ENCODE data around the gene CTDSPL2. TPM values are rescaled to one million over a fixed set of nuclear protein-coding genes. Genes with fewer than 3 reads are reported as not detected.

CTDSPL2 gene
- polyA plus RNA-seq, 1 donor from 2014 or later: 78.1 TPM

GRCh38 chr15:44458429-44458828 is 31.0 kb downstream of the CTDSPL2 start:
- no peak overlapping the region for H3K9ac ChIP-seq (ENCODE audit: low read length)
- TF ChIP-seq RAD21 (conservative IDR thresholded peaks at IDR 0.05) (no peak), TAF1 (IDR thresholded peaks at IDR 0.05; ENCODE audit: low read depth) (no peak), MXI1 (conservative IDR thresholded peaks at IDR 0.05; ENCODE audit: poor library complexity, severe bottlenecking) (no peak), EP300 (conservative IDR thresholded peaks at IDR 0.05; ENCODE audit: poor library complexity, severe bottlenecking) (no peak), CTCF (IDR thresholded peaks at IDR 0.05; ENCODE audit: poor library complexity, severe bottlenecking) (no peak), SMC3 (conservative IDR thresholded peaks at IDR 0.05; ENCODE audit: poor library complexity) (no peak), POLR2AphosphoS5 (IDR thresholded peaks at IDR 0.05) (no peak), EZH2 (IDR thresholded peaks at IDR 0.05; ENCODE audit: borderline replicate concordance, insufficient read depth, low read length, poor library complexity, severe bottlenecking) (no peak)
- TF ChIP-seq, protein P1, sequence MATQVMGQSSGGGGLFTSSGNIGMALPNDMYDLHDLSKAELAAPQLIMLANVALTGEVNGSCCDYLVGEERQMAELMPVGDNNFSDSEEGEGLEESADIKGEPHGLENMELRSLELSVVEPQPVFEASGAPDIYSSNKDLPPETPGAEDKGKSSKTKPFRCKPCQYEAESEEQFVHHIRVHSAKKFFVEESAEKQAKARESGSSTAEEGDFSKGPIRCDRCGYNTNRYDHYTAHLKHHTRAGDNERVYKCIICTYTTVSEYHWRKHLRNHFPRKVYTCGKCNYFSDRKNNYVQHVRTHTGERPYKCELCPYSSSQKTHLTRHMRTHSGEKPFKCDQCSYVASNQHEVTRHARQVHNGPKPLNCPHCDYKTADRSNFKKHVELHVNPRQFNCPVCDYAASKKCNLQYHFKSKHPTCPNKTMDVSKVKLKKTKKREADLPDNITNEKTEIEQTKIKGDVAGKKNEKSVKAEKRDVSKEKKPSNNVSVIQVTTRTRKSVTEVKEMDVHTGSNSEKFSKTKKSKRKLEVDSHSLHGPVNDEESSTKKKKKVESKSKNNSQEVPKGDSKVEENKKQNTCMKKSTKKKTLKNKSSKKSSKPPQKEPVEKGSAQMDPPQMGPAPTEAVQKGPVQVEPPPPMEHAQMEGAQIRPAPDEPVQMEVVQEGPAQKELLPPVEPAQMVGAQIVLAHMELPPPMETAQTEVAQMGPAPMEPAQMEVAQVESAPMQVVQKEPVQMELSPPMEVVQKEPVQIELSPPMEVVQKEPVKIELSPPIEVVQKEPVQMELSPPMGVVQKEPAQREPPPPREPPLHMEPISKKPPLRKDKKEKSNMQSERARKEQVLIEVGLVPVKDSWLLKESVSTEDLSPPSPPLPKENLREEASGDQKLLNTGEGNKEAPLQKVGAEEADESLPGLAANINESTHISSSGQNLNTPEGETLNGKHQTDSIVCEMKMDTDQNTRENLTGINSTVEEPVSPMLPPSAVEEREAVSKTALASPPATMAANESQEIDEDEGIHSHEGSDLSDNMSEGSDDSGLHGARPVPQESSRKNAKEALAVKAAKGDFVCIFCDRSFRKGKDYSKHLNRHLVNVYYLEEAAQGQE (IDR thresholded peaks at IDR 0.05; ENCODE audit: borderline replicate concordance): no peak
- H3K4me2 ChIP-seq (ENCODE audit: low read length): no peak overlapping the region
- H3K79me2 ChIP-seq (replicated peaks; ENCODE audit: insufficient read depth, low read length): peaks cover 15% of the 10 kb centered on the region
- no peak overlapping the region for H2AFZ ChIP-seq (ENCODE audit: low read depth, low read length)
- H3K36me3 ChIP-seq (ENCODE audit: insufficient read depth, low read length): no peaks in the 10 kb centered on the region
- H4K20me1 ChIP-seq (ENCODE audit: insufficient read depth): no peaks in the 10 kb centered on the region
- no peaks in the 10 kb centered on the region for H3K9me3 ChIP-seq (ENCODE audit: low read length)
- H3K9me2 ChIP-seq (ENCODE audit: insufficient read depth, low read length): no peaks in the 10 kb centered on the region
- H3K27me3 ChIP-seq (ENCODE audit: insufficient read depth, low read depth, low read length): no peaks in the 10 kb centered on the region
- H3K4me3 ChIP-seq (ENCODE audit: low read length): no peak overlapping the region
- no peak overlapping the region for H3K27ac ChIP-seq (ENCODE audit: low read length)
- H3F3A ChIP-seq (ENCODE audit: insufficient read depth, low read length, poor library complexity, severe bottlenecking): no peaks in the 10 kb centered on the region

DNA sequence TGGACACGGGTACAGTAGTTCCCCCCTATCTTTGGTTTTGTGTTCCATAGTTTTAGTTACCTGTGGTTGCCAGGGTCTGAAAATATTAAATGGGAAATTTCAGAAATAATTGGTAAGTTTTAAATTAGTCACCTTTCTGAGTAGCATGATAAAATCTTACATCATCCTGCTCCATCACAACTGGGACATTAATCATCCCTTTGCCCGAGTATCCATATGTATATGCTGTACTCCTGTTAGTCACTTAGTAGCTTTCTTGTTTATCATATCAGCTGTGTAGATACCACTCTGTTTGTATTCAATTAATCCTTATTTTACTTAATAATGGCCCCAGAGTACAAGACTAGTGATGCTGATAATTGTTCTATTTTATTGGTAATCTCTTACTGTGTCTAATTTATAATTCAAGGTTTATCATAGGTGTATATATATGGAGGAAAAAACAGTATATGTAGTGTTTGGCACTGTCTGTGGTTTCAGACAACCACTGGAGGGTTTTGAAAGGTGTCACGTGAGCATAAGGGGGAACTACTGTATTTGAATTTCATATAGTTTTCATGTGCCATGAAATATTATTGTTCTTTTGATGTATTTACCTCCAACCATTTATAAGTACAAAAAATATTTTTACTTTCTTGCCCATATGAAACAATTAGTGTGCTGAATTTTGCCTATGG is 41.4 kb downstream of the CTDSPL2 start:
- Histone ChIP-seq H3K4me3 (ENCODE audit: low read length) (no peak overlapping the region), H3F3A (ENCODE audit: insufficient read depth, low read length, poor library complexity, severe bottlenecking) (no peaks in the 10 kb centered on the region), H3K79me2 (replicated peaks; ENCODE audit: insufficient read depth, low read length) (peaks cover 17% of the 10 kb centered on the region), H3K4me2 (ENCODE audit: low read length) (no peak overlapping the region), H3K27me3 (ENCODE audit: insufficient read depth, low read depth, low read length) (no peaks in the 10 kb centered on the region), H3K9me3 (ENCODE audit: low read length) (no peaks in the 10 kb centered on the region), H3K9me2 (ENCODE audit: insufficient read depth, low read length) (no peaks in the 10 kb centered on the region), H4K20me1 (ENCODE audit: insufficient read depth) (no peaks in the 10 kb centered on the region), H3K36me3 (ENCODE audit: insufficient read depth, low read length) (no peaks in the 10 kb centered on the region), H3K27ac (ENCODE audit: low read length) (no peak overlapping the region), H3K9ac (ENCODE audit: low read length) (no peak overlapping the region), H2AFZ (ENCODE audit: low read depth, low read length) (no peak overlapping the region)
- no peak for TF ChIP-seq EP300 (conservative IDR thresholded peaks at IDR 0.05; ENCODE audit: poor library complexity, severe bottlenecking)
- TF ChIP-seq MXI1 (conservative IDR thresholded peaks at IDR 0.05; ENCODE audit: poor library complexity, severe bottlenecking): no peak
- TF ChIP-seq SMC3 (conservative IDR thresholded peaks at IDR 0.05; ENCODE audit: poor library complexity): no peak
- no peak for TF ChIP-seq POLR2AphosphoS5 (IDR thresholded peaks at IDR 0.05)
- no peak for TF ChIP-seq CTCF (IDR thresholded peaks at IDR 0.05; ENCODE audit: poor library complexity, severe bottlenecking)
- TF ChIP-seq, protein P1 (IDR thresholded peaks at IDR 0.05; ENCODE audit: borderline replicate concordance): no peak
- TF ChIP-seq TAF1 (IDR thresholded peaks at IDR 0.05; ENCODE audit: low read depth): no peak
- TF ChIP-seq EZH2 (IDR thresholded peaks at IDR 0.05; ENCODE audit: borderline replicate concordance, insufficient read depth, low read length, poor library complexity, severe bottlenecking): no peak
- no peak for TF ChIP-seq RAD21 (conservative IDR thresholded peaks at IDR 0.05)

All from neural cell (in vitro differentiated cells).